GM04503 (cell line): ENCODE results near the gene NAIP.
"Not testable (repeated sequence)": the region's sequence is repeated elsewhere in the genome, so short reads cannot be mapped to it uniquely, and the experiment has no call there.

ENCODE experiments used
- DNase-seq: peaks from one replicate; pipeline ENCODE4 v3.0.0-alpha.2; 2012; ENCODE audit warnings: low read depth

The NAIP gene, protein sequence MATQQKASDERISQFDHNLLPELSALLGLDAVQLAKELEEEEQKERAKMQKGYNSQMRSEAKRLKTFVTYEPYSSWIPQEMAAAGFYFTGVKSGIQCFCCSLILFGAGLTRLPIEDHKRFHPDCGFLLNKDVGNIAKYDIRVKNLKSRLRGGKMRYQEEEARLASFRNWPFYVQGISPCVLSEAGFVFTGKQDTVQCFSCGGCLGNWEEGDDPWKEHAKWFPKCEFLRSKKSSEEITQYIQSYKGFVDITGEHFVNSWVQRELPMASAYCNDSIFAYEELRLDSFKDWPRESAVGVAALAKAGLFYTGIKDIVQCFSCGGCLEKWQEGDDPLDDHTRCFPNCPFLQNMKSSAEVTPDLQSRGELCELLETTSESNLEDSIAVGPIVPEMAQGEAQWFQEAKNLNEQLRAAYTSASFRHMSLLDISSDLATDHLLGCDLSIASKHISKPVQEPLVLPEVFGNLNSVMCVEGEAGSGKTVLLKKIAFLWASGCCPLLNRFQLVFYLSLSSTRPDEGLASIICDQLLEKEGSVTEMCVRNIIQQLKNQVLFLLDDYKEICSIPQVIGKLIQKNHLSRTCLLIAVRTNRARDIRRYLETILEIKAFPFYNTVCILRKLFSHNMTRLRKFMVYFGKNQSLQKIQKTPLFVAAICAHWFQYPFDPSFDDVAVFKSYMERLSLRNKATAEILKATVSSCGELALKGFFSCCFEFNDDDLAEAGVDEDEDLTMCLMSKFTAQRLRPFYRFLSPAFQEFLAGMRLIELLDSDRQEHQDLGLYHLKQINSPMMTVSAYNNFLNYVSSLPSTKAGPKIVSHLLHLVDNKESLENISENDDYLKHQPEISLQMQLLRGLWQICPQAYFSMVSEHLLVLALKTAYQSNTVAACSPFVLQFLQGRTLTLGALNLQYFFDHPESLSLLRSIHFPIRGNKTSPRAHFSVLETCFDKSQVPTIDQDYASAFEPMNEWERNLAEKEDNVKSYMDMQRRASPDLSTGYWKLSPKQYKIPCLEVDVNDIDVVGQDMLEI (N-terminal part only)

GRCh38 chr5:71025289-71025953 is at the start of gene NAIP:
TSS of gene NAIP (minus strand) at chr5:71025339. CDS start at chr5:71012915, 12,424 bp downstream.
- not testable (repeated sequence) for DNase-seq

GRCh38 chr5:71067262-71067928 is 42.3 kb upstream of the NAIP start, which contains the start of gene GTF2H2:
TSS of gene GTF2H2 (minus strand) at chr5:71067676. CDS start at chr5:71062763, 4,913 bp downstream.
- DNase-seq: not testable (repeated sequence)

- not testable (repeated sequence) for DNase-seq
These were observed 36.2 kb upstream of the NAIP start for GRCh38 chr5:71061322-71061721.

DNA sequence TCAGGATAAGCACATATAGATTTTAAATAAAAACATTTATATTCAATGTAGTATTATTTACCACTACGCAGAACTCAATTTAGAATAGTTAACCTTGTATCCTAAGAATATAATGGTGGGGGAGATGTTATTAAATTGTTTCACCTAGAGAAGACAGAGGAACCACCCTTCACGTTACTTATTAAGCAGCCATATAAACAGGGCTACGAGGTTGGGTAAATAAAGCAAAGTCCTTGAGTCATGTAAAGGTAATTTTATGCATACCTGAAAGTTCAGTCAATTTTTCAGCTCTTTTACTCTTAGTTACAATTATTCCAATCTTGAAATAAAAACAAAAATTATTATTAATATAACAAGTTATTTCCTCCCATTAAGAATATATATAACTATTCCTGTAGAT is 34.3 kb upstream of the NAIP start:
- DNase-seq: not testable (repeated sequence)

DNA sequence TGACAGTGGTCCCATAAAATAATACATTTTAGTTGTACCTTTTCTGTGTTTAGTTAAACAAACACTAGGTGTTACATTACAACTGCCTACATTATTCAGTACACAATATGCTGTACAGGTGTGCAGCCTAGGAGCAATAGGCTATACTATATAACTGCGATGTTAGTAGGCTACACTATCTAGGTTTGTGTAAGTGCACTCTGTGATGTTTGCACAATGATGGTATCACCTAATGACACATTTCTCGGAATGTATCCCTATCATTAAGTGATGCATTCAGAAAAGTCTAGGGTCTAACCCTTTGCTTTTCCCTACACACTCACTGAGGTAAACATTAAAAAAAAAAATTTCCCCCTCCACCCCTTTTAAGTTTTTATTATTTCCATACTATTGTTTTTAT is 19.7 kb upstream of the NAIP start:
- not testable (repeated sequence) for DNase-seq

GRCh38 chr5:71044128-71044527 is 19.0 kb upstream of the NAIP start:
- not testable (repeated sequence) for DNase-seq

GRCh38 chr5:71031046-71031776 is 6.1 kb upstream of the NAIP start:
- DNase-seq: not testable (repeated sequence)

DNA sequence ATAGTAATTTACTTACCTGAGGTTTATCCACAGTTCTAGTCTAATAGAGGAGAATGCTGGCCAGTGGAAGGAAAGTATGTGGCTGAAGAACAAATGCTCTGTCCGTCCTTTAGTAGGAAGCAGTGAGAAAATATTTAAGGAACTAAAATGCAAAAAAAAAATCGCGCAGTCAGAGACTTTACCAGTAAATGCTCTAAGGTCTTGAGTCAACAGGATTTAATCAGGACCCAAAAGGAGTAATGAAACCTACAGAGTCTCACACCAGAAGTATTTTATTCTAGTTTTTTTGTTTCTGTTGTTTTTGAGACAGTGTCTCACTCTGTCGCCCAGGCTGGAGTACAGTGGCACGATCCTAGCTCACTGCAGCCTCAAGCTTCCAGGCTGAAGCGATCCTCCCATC is 4.5 kb downstream of the NAIP start:
- not testable (repeated sequence) for DNase-seq

- DNase-seq: not testable (repeated sequence)
These were observed 6.6 kb downstream of the NAIP start for GRCh38 chr5:71018376-71019005.

- DNase-seq: no peak
These were observed 11.0 kb downstream of the NAIP start for GRCh38 chr5:71014176-71014575.

GRCh38 chr5:71013575-71013974 is 11.6 kb downstream of the NAIP start:
- DNase-seq: no peak

DNA sequence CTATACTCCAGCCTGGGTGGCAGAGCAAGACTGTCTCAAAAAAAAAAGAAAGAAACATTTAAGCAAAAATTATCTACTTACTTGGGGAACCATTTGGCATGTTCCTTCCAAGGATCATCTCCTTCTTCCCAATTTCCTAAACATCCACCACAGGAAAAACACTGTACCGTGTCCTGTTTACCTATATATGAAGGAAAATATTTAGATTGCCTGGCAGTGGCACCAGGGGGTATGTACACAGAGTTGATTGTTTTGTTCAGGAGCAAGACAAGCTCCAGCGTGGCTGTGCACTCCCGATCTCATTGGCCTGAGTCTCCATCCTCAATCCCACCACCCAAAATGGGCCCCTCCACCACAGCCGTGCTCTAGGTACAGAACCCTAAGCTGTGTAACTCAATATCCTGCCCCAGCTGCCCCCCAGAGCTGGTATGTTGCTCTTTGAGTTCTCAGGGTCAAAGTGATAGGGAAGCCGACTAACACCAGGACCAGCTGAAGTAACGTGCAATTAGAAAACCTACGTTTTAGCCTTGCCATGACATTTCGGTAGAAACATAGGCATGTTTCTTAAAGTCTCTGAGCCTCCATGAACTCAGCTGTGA is 13.8 kb downstream of the NAIP start:
- DNase-seq: no peak

DNA sequence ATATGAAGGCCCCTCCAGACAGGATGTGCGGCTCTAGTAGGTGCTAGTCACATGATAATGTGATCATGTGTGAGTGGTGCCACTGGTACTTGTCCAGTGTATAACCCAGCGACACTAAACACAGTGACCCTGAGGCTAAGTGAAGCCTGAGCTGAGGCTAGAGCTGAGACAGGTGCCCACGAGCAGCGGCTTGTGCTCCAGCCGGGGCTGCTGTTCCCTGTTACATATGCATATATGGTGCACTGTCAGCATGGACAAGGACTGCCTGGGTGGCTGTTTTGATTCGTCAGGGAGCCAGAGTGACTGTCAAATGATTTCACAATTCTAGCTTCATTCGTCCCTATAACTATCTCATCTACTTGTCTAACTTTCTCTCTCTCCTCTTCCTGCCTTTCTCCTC is 18.2 kb downstream of the NAIP start:
- not testable (repeated sequence) for DNase-seq

GRCh38 chr5:70984882-70985281 is 40.3 kb downstream of the NAIP start:
- DNase-seq: not testable (repeated sequence)

DNA sequence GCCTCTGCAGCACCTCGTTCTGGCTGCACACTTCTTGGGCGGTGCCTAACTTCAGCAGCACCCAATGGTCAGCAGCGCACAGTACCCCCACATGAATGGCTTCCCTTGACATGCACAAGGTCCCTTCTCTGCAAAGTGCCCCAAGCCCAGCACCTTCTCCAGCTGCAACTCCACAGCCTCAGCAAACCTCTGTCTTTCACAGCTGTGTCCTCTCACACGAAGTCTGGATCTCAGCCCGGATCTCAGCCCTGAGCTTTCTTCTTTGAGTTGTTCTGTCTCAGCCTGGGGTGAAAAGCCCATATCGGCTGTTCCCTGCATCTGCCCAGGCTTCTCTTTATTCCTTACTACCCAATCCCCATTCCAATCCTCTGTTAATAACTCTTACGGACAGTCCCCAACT is 57.9 kb downstream of the NAIP start:
- not testable (repeated sequence) for DNase-seq

DNA sequence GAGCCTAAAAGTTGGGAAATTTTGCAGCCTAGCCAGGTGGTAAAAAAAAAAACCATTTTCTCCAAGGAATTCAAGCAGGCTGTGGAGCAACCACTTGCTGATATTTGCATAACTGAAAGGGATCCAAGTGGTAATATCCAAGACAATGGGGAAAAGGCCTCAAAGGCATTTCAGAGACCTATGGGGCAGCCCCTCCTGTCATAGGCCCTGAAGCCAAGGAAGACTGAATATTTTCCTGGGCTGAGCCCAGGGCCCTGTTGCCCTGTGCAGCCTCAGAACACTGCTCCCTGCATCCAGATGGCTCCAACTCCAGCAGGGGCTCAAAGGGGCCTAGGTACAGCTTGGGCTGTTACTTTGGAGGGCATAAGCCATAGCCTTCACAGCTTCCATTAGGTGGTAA is 60.6 kb downstream of the NAIP start:
- not testable (repeated sequence) for DNase-seq

DNA sequence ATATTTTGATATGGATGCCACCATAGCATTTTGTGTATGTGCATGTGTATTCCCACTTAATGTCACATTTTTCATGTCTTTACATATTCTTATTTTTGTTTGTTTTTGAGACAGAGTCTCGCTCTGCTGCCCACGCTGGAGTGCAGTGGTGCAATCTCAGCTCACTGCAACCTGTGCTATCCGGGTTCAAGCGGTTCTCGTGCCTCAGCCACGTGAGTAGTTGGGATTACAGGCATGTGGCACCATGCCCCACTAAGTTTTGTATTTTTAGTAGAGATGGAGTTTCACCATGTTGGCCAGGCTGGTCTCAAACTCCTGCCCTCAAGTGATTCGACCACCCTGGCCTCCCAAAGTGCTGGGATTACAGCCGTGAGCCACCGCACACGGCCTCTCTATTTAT is 72.1 kb downstream of the NAIP start:
- not testable (repeated sequence) for DNase-seq

DNA sequence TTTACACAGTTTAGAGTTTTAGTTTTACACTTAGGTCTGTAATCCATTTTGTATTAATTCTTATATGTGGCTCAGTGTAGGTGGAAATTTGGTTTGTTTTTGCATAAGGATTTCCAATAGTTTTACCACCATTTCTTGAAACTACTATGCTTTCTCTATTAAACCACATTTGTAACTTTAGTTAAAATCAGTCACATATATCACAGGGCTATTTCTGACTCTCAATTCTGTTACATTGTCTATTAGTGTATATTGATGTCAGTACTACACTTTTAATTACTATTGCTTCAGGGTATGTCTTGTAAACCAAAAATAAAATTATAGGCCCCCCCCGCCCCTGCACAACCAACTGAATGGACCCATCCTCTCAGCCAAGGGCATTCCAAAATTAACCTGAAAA is 92.6 kb downstream of the NAIP start:
- DNase-seq: not testable (repeated sequence)

- not testable (repeated sequence) for DNase-seq
These were observed 93.3 kb downstream of the NAIP start for GRCh38 chr5:70931709-70932368.
